ENCODE measurements around the gene COG1.
A peak's percentile ranks its signal among the peaks of the same experiment; 100 is the strongest.

- TF ChIP-seq CTCF (IDR thresholded peaks at IDR 0.05; ENCODE audit: control extremely low read depth in 1 of 3, insufficient read depth in 1 of 3, low read depth in 1 of 3, low read length in 3 of 3): peak; percentile 34 to 51 (median 44)
- TF ChIP-seq TBP (IDR thresholded peaks at IDR 0.05; ENCODE audit: low read depth, low read length): no peak
- no peak for TF ChIP-seq SIRT6 (IDR thresholded peaks at IDR 0.05; ENCODE audit: low read length)
Measured at GRCh38 chr17:73215447-73215846, 22.6 kb downstream of the COG1 start.
